Measurements from ENCODE around the gene CLASP1. TPM values are rescaled to one million over a fixed set of nuclear protein-coding genes. Genes with fewer than 3 reads are reported as not detected.
A peak's percentile ranks its signal among the peaks of the same experiment; 100 is the strongest.

CLASP1 gene
- total RNA-seq, 2 experiments from 2014 or later: 33.8 to 72.4 TPM

- no peaks in the 10 kb centered on the region for H3K9me3 ChIP-seq (ENCODE audit: low read length)
- ChIA-PET POLR2A (no interaction called here), CTCF (ENCODE audit: unreplicated experiment) (no interaction called here)
- no peaks in the 10 kb centered on the region for H3K9me2 ChIP-seq (ENCODE audit: insufficient read depth, low read length)
- H3K4me3 ChIP-seq (ENCODE audit: low read depth, low read length, poor library complexity, severe bottlenecking): no peak overlapping the region
- no peak overlapping the region for H3K27ac ChIP-seq (ENCODE audit: low read depth, low read length, poor library complexity, severe bottlenecking)
- DNase-seq (ENCODE audit: low spot score): peak; percentile 2
- H3K36me3 ChIP-seq (ENCODE audit: insufficient read depth, low read length): peaks cover 56% of the 10 kb centered on the region
- intact Hi-C loops (cut with micrococcal nuclease; ENCODE audit: unreplicated experiment): no loop called here
- H4K20me1 ChIP-seq (ENCODE audit: insufficient read depth, low read length): no peaks in the 10 kb centered on the region
- H3K79me2 ChIP-seq (ENCODE audit: insufficient read depth, low read depth, low read length): no peaks in the 10 kb centered on the region
- no peak overlapping the region for H2AFZ ChIP-seq (ENCODE audit: low read length)
- H3K4me1 ChIP-seq (ENCODE audit: insufficient read depth, low read length, poor library complexity, severe bottlenecking): no peaks in the 10 kb centered on the region
- no peak overlapping the region for H3K4me2 ChIP-seq (ENCODE audit: low read length)
- no TSS peak for BruUV-seq (replicated peaks)
- TF ChIP-seq CTCF (conservative IDR thresholded peaks at IDR 0.05; ENCODE audit: low read length): peak; percentile 37; the same call in 1 of the 2 replicates
- TF ChIP-seq EZH2phosphoT487 (IDR thresholded peaks at IDR 0.05; ENCODE audit: borderline replicate concordance, low read depth, low read length): no peak
Observed at GRCh38 chr2:121382744-121383143, 266.5 kb downstream of the CLASP1 start.

GRCh38 chr2:121377646-121378045 lies 271.6 kb downstream of the CLASP1 start:
- Histone ChIP-seq H3K4me3 (ENCODE audit: low read depth, low read length, poor library complexity, severe bottlenecking) (no peak overlapping the region), H3K4me2 (ENCODE audit: low read length) (no peak overlapping the region), H3K9me2 (ENCODE audit: insufficient read depth, low read length) (no peaks in the 10 kb centered on the region), H3K79me2 (ENCODE audit: insufficient read depth, low read depth, low read length) (no peaks in the 10 kb centered on the region; the same call in 1 of the 2 replicates), H2AFZ (ENCODE audit: low read length) (no peak overlapping the region), H3K36me3 (ENCODE audit: insufficient read depth, low read length) (peaks cover 65% of the 10 kb centered on the region), H4K20me1 (ENCODE audit: insufficient read depth, low read length) (no peaks in the 10 kb centered on the region), H3K4me1 (ENCODE audit: insufficient read depth, low read length, poor library complexity, severe bottlenecking) (no peaks in the 10 kb centered on the region), H3K9me3 (ENCODE audit: low read length) (peaks cover 13% of the 10 kb centered on the region; the same call in 1 of the 2 replicates), H3K27ac (ENCODE audit: low read depth, low read length, poor library complexity, severe bottlenecking) (no peak overlapping the region)
- no TSS peak for BruUV-seq (replicated peaks)
- CTCF ChIA-PET (ENCODE audit: unreplicated experiment): no interaction called here
- POLR2A ChIA-PET: no interaction called here
- intact Hi-C loops (cut with micrococcal nuclease; ENCODE audit: unreplicated experiment): no loop called here
- TF ChIP-seq CTCF (conservative IDR thresholded peaks at IDR 0.05; ENCODE audit: low read length) (no peak), EZH2phosphoT487 (IDR thresholded peaks at IDR 0.05; ENCODE audit: borderline replicate concordance, low read depth, low read length) (no peak)
- no peak for DNase-seq (ENCODE audit: low spot score)

- no peak for DNase-seq (ENCODE audit: low spot score)
- no peak overlapping the region for H3K27ac ChIP-seq (ENCODE audit: low read depth, low read length, poor library complexity, severe bottlenecking)
- peaks cover 69% of the 10 kb centered on the region for H3K36me3 ChIP-seq (ENCODE audit: insufficient read depth, low read length)
- CTCF ChIA-PET (ENCODE audit: unreplicated experiment): interaction anchor here (0.6 kb wide), 1 partner anchor 21 kb away, joined by 3 read pairs; no protein-coding TSS in a partner anchor
- no peaks in the 10 kb centered on the region for H3K4me1 ChIP-seq (ENCODE audit: insufficient read depth, low read length, poor library complexity, severe bottlenecking)
- POLR2A ChIA-PET: interaction anchor here (0.6 kb wide), 1 partner anchor 503 kb away, joined by 3 read pairs; no protein-coding TSS in a partner anchor
- H3K79me2 ChIP-seq (ENCODE audit: insufficient read depth, low read depth, low read length): no peaks in the 10 kb centered on the region; the same call in 1 of the 2 replicates
- no peak overlapping the region for H2AFZ ChIP-seq (ENCODE audit: low read length)
- no peak overlapping the region for H3K4me2 ChIP-seq (ENCODE audit: low read length)
- TF ChIP-seq EZH2phosphoT487 (IDR thresholded peaks at IDR 0.05; ENCODE audit: borderline replicate concordance, low read depth, low read length) (no peak), CTCF (conservative IDR thresholded peaks at IDR 0.05; ENCODE audit: low read length) (no peak)
- peaks cover 13% of the 10 kb centered on the region; the same call in 1 of the 2 replicates for H3K9me3 ChIP-seq (ENCODE audit: low read length)
- H4K20me1 ChIP-seq (ENCODE audit: insufficient read depth, low read length): no peaks in the 10 kb centered on the region
- BruUV-seq (replicated peaks): no TSS peak
- H3K9me2 ChIP-seq (ENCODE audit: insufficient read depth, low read length): no peaks in the 10 kb centered on the region
- no peak overlapping the region for H3K4me3 ChIP-seq (ENCODE audit: low read depth, low read length, poor library complexity, severe bottlenecking)
- intact Hi-C loops (cut with micrococcal nuclease; ENCODE audit: unreplicated experiment): no loop called here
Observed at GRCh38 chr2:121376535-121377250, 272.6 kb downstream of the CLASP1 start.
